ENCODE measurements around the gene BLOC1S5.
"Not testable (repeated sequence)": the region's sequence is repeated elsewhere in the genome, so short reads cannot be mapped to it uniquely, and the experiment has no call there.

The BLOC1S5 gene

GRCh38 chr6:8043221-8043620, 21.0 kb downstream of the BLOC1S5 start:
- no peaks in the 10 kb centered on the region for H3K27me3 ChIP-seq (ENCODE audit: insufficient read depth, low read length, poor library complexity, severe bottlenecking)

DNA sequence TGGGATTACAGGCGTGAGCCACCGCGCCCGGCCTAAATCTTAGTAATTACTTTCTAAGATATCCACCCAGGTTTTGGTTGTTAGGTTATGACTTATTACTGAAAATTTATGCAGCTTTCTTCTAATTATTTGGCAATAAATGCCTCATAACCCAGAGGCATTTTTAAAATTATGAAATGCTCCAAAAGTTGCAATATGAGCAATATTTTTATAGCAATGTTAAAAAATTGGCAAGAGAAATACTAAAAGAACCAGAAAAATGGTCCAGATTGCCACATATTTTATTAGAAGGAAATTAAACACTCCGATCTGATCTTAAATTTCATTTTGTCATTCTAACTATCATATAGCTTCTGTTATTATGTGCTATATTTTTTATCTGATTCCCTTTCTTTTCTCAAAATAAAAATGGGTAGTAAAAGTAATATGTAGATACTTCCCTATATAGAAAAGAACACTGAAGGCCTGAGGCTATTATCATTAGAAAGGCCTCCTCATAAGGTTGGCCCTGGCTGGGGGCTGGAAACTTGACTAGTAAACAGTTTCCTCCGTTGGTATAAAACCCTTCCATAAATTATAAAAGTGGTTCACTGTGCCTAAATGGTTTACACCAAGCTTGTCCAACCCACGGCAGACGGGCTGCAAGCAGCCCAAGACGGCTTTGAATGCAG, 22.1 kb downstream of the BLOC1S5 start:
- H3F3A ChIP-seq (ENCODE audit: low read depth): no peaks in the 10 kb centered on the region
- no peaks in the 10 kb centered on the region for H3K4me1 ChIP-seq (ENCODE audit: insufficient read depth, low read length, poor library complexity, severe bottlenecking)
- peaks cover 14% of the 10 kb centered on the region; the same call in 1 of the 2 replicates for H3K79me2 ChIP-seq (ENCODE audit: insufficient read depth, low read length)
- no peak overlapping the region for H3K9ac ChIP-seq (ENCODE audit: low read depth, low read length, poor library complexity, severe bottlenecking)
- H3K4me2 ChIP-seq (ENCODE audit: low read depth, low read length, poor library complexity, severe bottlenecking): no peak overlapping the region
- H2AFZ ChIP-seq (ENCODE audit: low read length): no peak overlapping the region
- H3K9me2 ChIP-seq (replicated peaks; ENCODE audit: low read depth, low read length): no peaks in the 10 kb centered on the region
- no peak for TF ChIP-seq EZH2phosphoT487 (IDR thresholded peaks at IDR 0.05; ENCODE audit: borderline replicate concordance)
- no peaks in the 10 kb centered on the region for H4K20me1 ChIP-seq (ENCODE audit: insufficient read depth, low read length, poor library complexity, severe bottlenecking)
- no peaks in the 10 kb centered on the region for H3K27me3 ChIP-seq (ENCODE audit: insufficient read depth, low read length, poor library complexity, severe bottlenecking)
- H3K9me3 ChIP-seq (ENCODE audit: insufficient read depth, low read depth, low read length): no peaks in the 10 kb centered on the region; the same call in 1 of the 2 replicates
- peaks cover 36% of the 10 kb centered on the region; the same call in 1 of the 2 replicates for H3K36me3 ChIP-seq (ENCODE audit: insufficient read depth, low read length)
- H3K4me3 ChIP-seq (ENCODE audit: low read length, poor library complexity, severe bottlenecking): no peak overlapping the region

More at GRCh38 chr6:8043221-8043620, 21.0 kb downstream of the BLOC1S5 start:
- no peaks in the 10 kb centered on the region; the same call in 1 of the 2 replicates for H3K9me3 ChIP-seq (ENCODE audit: insufficient read depth, low read depth, low read length)
- no peak overlapping the region for H3K4me2 ChIP-seq (ENCODE audit: low read depth, low read length, poor library complexity, severe bottlenecking)
- no peaks in the 10 kb centered on the region for H3F3A ChIP-seq (ENCODE audit: low read depth)
- peaks cover 11% of the 10 kb centered on the region; the same call in 1 of the 2 replicates for H3K79me2 ChIP-seq (ENCODE audit: insufficient read depth, low read length)
- no peak overlapping the region for H3K9ac ChIP-seq (ENCODE audit: low read depth, low read length, poor library complexity, severe bottlenecking)
- H3K4me1 ChIP-seq (ENCODE audit: insufficient read depth, low read length, poor library complexity, severe bottlenecking): no peaks in the 10 kb centered on the region
- TF ChIP-seq CTCF (conservative IDR thresholded peaks at IDR 0.05; ENCODE audit: low read length) (no peak), EZH2phosphoT487 (IDR thresholded peaks at IDR 0.05; ENCODE audit: borderline replicate concordance) (no peak)
- peaks cover 39% of the 10 kb centered on the region; the same call in 1 of the 2 replicates for H3K36me3 ChIP-seq (ENCODE audit: insufficient read depth, low read length)
- H4K20me1 ChIP-seq (ENCODE audit: insufficient read depth, low read length, poor library complexity, severe bottlenecking): no peaks in the 10 kb centered on the region
- H3K4me3 ChIP-seq (ENCODE audit: low read length, poor library complexity, severe bottlenecking): no peak overlapping the region
- no peaks in the 10 kb centered on the region for H3K9me2 ChIP-seq (replicated peaks; ENCODE audit: low read depth, low read length)
- H2AFZ ChIP-seq (ENCODE audit: low read length): no peak overlapping the region

DNA sequence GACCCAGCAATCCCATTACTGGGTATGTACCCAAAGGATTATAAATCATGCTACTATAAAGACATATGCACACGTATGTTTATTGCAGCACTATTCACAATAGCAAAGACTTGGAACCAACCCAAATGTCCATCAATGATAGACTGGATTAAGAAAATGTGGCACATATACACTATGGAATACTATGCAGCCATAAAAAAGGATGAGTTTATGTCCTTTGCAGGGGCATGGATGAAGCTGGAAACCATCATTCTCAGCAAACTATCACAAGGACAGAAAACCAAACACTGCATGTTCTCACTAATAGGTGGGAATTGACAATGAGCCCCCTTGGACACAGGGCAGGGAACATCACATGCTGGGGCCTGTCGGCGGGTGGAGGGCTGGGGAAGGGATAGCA, 30.1 kb downstream of the BLOC1S5 start:
- H3K9ac ChIP-seq (ENCODE audit: low read depth, low read length, poor library complexity, severe bottlenecking); H3F3A ChIP-seq (ENCODE audit: low read depth); H2AFZ ChIP-seq (ENCODE audit: low read length); H3K4me3 ChIP-seq (ENCODE audit: low read length, poor library complexity, severe bottlenecking); H3K4me2 ChIP-seq (ENCODE audit: low read depth, low read length, poor library complexity, severe bottlenecking); H3K27me3 ChIP-seq (ENCODE audit: insufficient read depth, low read length, poor library complexity, severe bottlenecking); H3K9me3 ChIP-seq (ENCODE audit: insufficient read depth, low read depth, low read length); H3K36me3 ChIP-seq (ENCODE audit: insufficient read depth, low read length); H4K20me1 ChIP-seq (ENCODE audit: insufficient read depth, low read length, poor library complexity, severe bottlenecking); H3K9me2 ChIP-seq (replicated peaks; ENCODE audit: low read depth, low read length): not testable (repeated sequence)
- Histone ChIP-seq H3K79me2 (ENCODE audit: insufficient read depth, low read length) (peaks cover 69% of the 10 kb centered on the region), H3K4me1 (ENCODE audit: insufficient read depth, low read length, poor library complexity, severe bottlenecking) (peaks cover 13% of the 10 kb centered on the region)

- no peaks in the 10 kb centered on the region for H3K9me2 ChIP-seq (replicated peaks; ENCODE audit: low read depth, low read length)
- TF ChIP-seq EZH2phosphoT487 (IDR thresholded peaks at IDR 0.05; ENCODE audit: borderline replicate concordance) (no peak), CTCF (conservative IDR thresholded peaks at IDR 0.05; ENCODE audit: low read length) (no peak)
Observed at GRCh38 chr6:8030920-8031319, 33.3 kb downstream of the BLOC1S5 start.

More at GRCh38 chr6:8030920-8031319, 33.3 kb downstream of the BLOC1S5 start:
- Histone ChIP-seq H3K79me2 (ENCODE audit: insufficient read depth, low read length) (peaks cover 67% of the 10 kb centered on the region), H3F3A (ENCODE audit: low read depth) (no peaks in the 10 kb centered on the region), H3K27me3 (ENCODE audit: insufficient read depth, low read length, poor library complexity, severe bottlenecking) (no peaks in the 10 kb centered on the region), H2AFZ (ENCODE audit: low read length) (no peak overlapping the region), H3K36me3 (ENCODE audit: insufficient read depth, low read length) (peaks cover 12% of the 10 kb centered on the region; the same call in 1 of the 2 replicates), H3K4me2 (ENCODE audit: low read depth, low read length, poor library complexity, severe bottlenecking) (no peak overlapping the region), H3K9me3 (ENCODE audit: insufficient read depth, low read depth, low read length) (no peaks in the 10 kb centered on the region), H3K4me3 (ENCODE audit: low read length, poor library complexity, severe bottlenecking) (no peak overlapping the region), H4K20me1 (ENCODE audit: insufficient read depth, low read length, poor library complexity, severe bottlenecking) (peaks cover 12% of the 10 kb centered on the region), H3K4me1 (ENCODE audit: insufficient read depth, low read length, poor library complexity, severe bottlenecking) (peaks cover 15% of the 10 kb centered on the region), H3K9ac (ENCODE audit: low read depth, low read length, poor library complexity, severe bottlenecking) (no peak overlapping the region)
